Measurements from ENCODE around the gene BTBD19. TPM values are rescaled to one million over a fixed set of nuclear protein-coding genes. Genes with fewer than 3 reads are reported as not detected.

The BTBD19 gene
- total RNA-seq, 6 experiments from 2014 or later = 12.2 to 21.4 (median 13.9) TPM

GRCh38 chr1:44846985-44847384 lies 38.7 kb downstream of the BTBD19 start:
- Mint-ChIP-seq H3K9me3 (no peaks in the 10 kb centered on the region), H3K27ac (no peak overlapping the region), H3K4me1 (ENCODE audit: low read depth) (peaks cover 11% of the 10 kb centered on the region), H3K4me3 (no peak overlapping the region), H3K27me3 (ENCODE audit: insufficient read depth) (peaks cover 2% of the 10 kb centered on the region; the same call in 1 of the 2 replicates), H3K36me3 (ENCODE audit: low read depth) (peaks cover 8% of the 10 kb centered on the region)
- no peak for TF ChIP-seq CTCF (IDR thresholded peaks at IDR 0.05)
- DNase-seq = no peak

GRCh38 chr1:44847845-44848244 lies 39.5 kb downstream of the BTBD19 start:
- H3K27me3 Mint-ChIP-seq (ENCODE audit: insufficient read depth) = no peaks in the 10 kb centered on the region
- no peak overlapping the region for H3K4me3 Mint-ChIP-seq
- H3K27ac Mint-ChIP-seq = no peak overlapping the region
- H3K9me3 Mint-ChIP-seq = no peaks in the 10 kb centered on the region
- peaks cover 7% of the 10 kb centered on the region for H3K4me1 Mint-ChIP-seq (ENCODE audit: low read depth)
- TF ChIP-seq CTCF (IDR thresholded peaks at IDR 0.05) = no peak
- peaks cover 11% of the 10 kb centered on the region for H3K36me3 Mint-ChIP-seq (ENCODE audit: low read depth)
- DNase-seq = no peak

- H3K27ac Mint-ChIP-seq = no peak overlapping the region
- no peak overlapping the region for H3K4me3 Mint-ChIP-seq
- no peak for DNase-seq
- H3K27me3 Mint-ChIP-seq (ENCODE audit: insufficient read depth) = no peaks in the 10 kb centered on the region
- TF ChIP-seq CTCF (IDR thresholded peaks at IDR 0.05) = no peak
- peaks cover 7% of the 10 kb centered on the region for H3K4me1 Mint-ChIP-seq (ENCODE audit: low read depth)
- H3K9me3 Mint-ChIP-seq = no peaks in the 10 kb centered on the region
- peaks cover 16% of the 10 kb centered on the region for H3K36me3 Mint-ChIP-seq (ENCODE audit: low read depth)
Observed at GRCh38 chr1:44848456-44849181, 40.3 kb downstream of the BTBD19 start.

- Mint-ChIP-seq H3K4me1 (ENCODE audit: low read depth) (peaks cover 7% of the 10 kb centered on the region), H3K4me3 (no peak overlapping the region), H3K36me3 (ENCODE audit: low read depth) (peaks cover 18% of the 10 kb centered on the region), H3K27ac (no peak overlapping the region), H3K27me3 (ENCODE audit: insufficient read depth) (no peaks in the 10 kb centered on the region), H3K9me3 (no peaks in the 10 kb centered on the region)
- peak; percentile 4 for DNase-seq
- no peak for TF ChIP-seq CTCF (IDR thresholded peaks at IDR 0.05)
Observed at GRCh38 chr1:44849575-44850132, 41.3 kb downstream of the BTBD19 start.

GRCh38 chr1:44851308-44851707 lies 43.0 kb downstream of the BTBD19 start:
- H3K36me3 Mint-ChIP-seq (ENCODE audit: low read depth) = peaks cover 28% of the 10 kb centered on the region
- no peak for TF ChIP-seq CTCF (IDR thresholded peaks at IDR 0.05)
- no peaks in the 10 kb centered on the region for H3K27me3 Mint-ChIP-seq (ENCODE audit: insufficient read depth)
- peaks cover 7% of the 10 kb centered on the region for H3K4me1 Mint-ChIP-seq (ENCODE audit: low read depth)
- H3K4me3 Mint-ChIP-seq = no peak overlapping the region
- no peak for DNase-seq
- no peak overlapping the region for H3K27ac Mint-ChIP-seq
- H3K9me3 Mint-ChIP-seq = no peaks in the 10 kb centered on the region
